LoVo (cell line): Measurements from ENCODE around the gene NCAN.

Experiments used
- DNase-seq: peaks from one replicate; pipeline ENCODE4 v3.0.0-alpha.2; 2016; ENCODE audit warnings: low spot score

Gene NCAN

GRCh38 chr19:19260417-19261214 is 48.9 kb downstream of the NCAN start:
- no peak for DNase-seq

DNA sequence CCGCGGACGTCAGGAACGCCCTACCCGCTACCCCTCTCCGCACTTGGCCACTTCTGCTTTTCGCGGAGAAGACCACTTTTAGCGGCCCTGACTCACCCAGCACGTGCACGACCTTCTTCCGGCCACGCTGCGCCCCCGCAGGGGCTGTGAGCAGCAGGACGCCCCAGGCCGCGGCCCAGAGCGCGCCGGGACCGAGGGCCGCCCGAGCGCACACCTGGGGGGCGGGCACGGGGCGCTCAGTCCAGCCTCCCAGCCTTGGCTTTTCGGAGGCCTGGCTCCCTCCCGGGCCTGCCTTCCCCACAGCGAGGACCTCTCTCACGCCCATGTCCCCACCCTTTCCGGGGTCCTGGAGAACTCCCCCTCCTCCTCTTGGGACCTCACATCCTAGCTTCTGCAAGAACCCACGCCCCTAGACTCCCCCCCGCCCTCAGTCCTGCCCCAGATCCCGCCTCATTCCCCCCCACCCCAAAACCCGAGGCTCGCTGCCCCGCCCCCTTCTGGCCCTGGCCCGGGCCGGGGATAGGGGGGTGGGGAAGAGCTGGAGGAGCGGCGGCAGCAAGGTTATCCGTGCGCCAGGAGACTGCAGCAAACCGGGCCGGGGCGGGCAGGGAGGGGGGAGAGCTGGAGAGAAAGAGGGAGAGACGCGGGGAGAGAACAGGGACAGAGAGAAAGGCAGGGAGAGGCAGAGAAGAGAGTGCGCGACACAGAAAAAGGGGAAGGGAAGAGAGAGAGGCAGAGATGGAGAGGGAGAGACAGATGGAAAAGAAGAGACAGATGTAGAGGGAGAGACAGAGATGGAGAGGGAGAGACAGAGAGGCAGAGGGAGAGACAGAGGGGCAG is 49.8 kb downstream of the NCAN start:
- no peak for DNase-seq

DNA sequence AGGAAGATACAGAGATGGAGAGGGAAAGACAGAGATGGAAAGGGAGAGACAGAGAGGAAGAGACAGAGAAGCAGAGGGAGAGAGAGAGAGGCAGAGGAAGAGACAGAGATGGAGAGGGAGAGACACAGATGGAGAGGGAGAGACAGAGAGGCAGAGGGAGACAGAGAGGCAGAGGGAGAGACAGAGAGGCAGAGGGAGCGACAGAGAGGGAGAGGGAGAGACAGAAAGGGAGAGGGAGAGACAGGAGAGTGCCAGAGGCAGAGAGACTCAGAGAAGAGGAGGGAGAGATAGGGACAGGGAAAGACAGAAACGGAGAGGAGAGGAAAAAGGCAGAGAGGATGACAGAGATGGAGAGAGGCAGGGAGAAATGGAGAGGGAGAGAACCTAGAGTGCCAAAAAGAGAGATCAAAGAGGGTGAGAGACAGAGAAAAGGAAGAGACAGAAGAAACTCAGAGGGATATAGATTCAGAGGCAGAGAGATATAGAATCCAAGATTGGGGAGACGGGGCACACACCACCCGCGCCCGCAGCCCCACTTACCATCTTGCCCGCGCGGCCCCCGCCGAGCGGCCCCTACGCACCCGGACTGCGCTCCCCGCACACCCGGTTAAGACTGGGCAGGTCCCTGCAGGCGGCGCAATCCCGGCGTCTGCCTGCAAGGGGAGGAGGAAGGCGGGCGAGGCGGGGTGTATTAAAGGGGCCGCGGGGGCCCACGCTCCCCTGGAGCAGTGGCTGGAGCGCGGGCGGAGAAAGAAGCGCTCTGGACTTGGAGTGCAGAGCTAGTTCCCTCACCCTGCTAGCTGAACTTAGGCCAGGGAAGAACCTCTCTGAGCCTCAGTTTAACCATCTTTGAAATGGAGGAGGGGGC is 50.7 kb downstream of the NCAN start:
- DNase-seq: no peak

GRCh38 chr19:19263886-19264487 is 52.2 kb downstream of the NCAN start:
- no peak for DNase-seq

DNA sequence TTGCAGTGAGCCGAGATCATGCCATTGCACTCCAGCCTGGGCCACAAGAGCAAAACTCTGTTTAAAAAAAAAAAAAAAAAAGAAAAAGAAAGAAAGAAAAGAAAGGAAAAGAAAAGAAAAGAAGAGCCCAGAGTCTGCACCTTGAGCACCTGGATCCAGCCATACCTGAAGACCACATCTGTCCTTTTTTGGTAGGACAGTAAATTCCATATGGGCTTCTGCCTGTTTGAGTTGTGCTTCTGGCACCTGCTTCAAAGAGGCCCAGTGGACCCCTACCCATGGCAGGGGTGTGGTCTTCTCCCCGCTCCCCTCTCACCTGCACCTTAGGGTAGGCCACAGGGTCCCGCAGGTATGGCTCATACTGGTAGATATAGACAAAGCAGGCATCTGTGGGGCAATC is 55.5 kb downstream of the NCAN start:
- no peak for DNase-seq

- no peak for DNase-seq
Measured at GRCh38 chr19:19268453-19269385, 57.0 kb downstream of the NCAN start.

- DNase-seq: no peak
Measured at GRCh38 chr19:19269952-19270694, 58.4 kb downstream of the NCAN start.

DNA sequence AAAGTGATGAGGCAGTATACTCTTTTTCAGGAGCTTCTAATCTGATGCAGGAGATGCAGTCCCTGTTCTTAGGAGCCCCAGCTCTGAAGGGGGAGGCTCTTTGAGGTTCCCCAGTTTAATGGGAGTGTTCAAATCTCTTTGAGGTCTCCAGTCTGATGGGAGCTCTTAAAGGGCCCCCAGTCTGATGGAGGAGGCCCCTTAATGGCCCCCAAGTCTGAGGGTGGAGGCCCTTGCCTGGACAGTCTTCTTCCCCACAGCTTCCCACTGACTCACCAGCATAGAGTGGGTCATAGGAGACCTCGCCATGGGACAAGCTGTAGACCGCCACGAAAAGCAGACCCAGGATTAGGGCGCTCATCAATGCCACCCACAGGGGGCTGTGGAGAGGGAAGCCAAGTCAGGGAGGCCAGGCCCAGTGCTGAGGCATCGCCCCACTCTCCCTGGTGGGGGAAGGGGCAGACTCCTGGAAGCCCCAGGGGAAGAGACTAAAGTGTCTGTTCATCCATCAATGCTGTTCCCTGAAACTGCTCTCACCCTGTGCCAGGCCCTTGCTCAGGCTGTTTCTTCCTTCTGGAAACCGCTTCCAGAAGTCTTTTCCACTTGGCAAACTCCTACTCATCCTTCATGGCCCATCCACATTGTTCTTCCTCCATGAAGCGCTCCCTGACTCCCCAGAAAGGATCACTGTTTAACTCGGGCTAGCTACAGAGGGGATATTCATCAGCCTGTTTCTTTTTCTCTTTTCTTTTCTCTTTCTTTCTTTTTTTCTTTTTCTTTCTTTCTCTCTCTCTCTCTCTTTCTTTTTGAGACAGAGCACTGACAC is 59.2 kb downstream of the NCAN start:
- no peak for DNase-seq

- no peak for DNase-seq
Measured at GRCh38 chr19:19271828-19272599, 60.3 kb downstream of the NCAN start.

DNA sequence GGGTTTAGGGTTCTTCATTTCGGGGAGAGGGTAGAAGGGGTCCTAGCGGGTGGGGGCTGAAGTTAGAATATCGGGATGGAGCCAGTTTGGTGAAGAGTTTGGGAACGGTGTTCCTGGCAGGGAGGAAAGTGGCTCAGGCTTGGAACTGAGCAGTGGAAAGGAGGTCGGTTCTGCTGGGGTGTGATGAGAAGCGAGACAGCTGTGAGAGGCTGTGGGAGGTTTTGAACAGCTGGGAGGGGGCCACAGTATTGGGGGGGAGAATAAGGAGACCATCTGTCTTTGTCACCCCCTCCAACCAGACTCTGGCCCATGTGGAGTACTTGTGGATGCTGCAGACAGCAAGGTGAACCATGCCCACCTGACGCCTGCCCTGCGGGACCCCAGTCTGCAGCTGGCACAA is 62.4 kb downstream of the NCAN start:
- no peak for DNase-seq

DNA sequence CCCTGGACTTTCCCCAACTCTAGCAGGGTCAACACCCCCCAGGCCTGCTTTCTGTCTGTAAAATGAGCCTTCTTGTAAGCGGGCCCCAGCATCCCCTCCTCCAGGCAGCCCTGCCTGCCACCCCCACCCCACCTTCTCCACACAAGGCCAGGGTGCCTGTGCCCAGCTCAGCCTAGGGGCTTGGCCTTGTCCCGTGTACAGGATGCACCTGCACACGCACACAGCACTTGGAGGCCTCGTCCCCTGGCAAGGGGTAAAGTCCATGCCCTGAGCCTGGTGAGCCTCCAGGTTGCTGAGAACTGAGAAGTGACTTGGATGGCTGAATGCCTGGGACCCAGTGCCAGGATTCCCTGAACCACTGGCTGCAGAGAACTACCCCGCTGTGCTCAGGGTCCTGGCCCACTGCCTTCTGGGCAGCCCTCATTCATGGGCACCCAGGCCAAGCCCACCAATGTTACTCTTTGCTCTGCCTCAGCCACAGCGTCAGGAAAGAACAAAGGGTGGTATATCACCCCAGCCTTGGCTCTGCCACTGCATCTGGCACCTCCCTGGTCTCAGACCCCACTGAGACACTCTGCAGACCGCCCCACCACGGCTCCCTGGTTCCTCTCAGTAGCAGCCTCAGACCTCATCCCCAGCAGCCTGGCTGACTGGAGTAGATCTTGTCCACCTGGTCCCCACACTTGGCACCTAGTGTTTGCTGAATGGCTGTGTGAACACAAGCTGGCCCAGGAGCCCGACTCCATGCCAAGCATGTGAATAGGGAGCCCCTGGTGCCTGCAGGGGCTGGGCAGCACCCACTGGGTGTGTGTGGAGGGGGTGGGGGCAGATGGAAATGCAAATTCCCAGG is 63.2 kb downstream of the NCAN start:
- DNase-seq: no peak

GRCh38 chr19:19276386-19276785 is 64.6 kb downstream of the NCAN start:
- no peak for DNase-seq

- no peak for DNase-seq
Measured at GRCh38 chr19:19276851-19277250, 65.1 kb downstream of the NCAN start.

- DNase-seq: no peak
Measured at GRCh38 chr19:19278315-19278714, 66.6 kb downstream of the NCAN start.

GRCh38 chr19:19279062-19279612 is 67.4 kb downstream of the NCAN start:
- no peak for DNase-seq

DNA sequence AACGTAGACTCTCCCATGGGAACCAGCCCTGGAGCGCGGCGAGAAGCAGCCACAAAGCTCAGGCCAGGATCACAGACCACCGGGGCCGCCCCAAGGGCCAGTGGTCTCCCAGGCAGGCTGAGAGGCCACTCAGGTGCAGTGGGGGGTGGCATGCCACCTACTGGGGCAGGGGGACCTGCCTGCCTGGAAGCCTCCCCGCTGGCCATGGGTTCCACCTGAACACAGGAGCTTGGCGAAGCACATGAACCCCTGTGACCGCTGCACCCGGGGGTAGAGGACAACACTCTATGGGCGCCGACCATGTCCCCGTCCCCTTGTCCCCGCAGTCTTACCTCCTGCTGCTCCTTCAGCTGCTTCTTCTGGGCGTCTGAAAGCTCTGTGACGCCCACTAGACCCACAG is 68.1 kb downstream of the NCAN start:
- no peak for DNase-seq

GRCh38 chr19:19280561-19280960 is 68.8 kb downstream of the NCAN start:
- DNase-seq: no peak
